CD14-positive monocyte (primary cell): ENCODE measurements around the gene POP4. TPM values are rescaled to one million over a fixed set of nuclear protein-coding genes. Genes with fewer than 3 reads are reported as not detected.

Experiments used
- DNase-seq, 3 donors: peaks; one replicate each; pipeline ENCODE4 v3.0.0-alpha.2; 2011 to 2022
- H2AFZ ChIP-seq: 2 replicates; pipeline ENCODE4 v1.6.0; 2012; ENCODE audit warnings: mild to moderate bottlenecking, low read depth, low read length, inconsistent platforms; ENCODE audit not compliant: insufficient read depth, poor library complexity, severe bottlenecking
- H3K27ac ChIP-seq, 2 donors: 1 replicate in 1 of 2; 2 replicates in 1 of 2; pipeline ENCODE4 v1.5.1; 2012 to 2013; ENCODE audit warnings: low read length in 2 of 2, control low read depth in 1 of 2, inconsistent platforms in 1 of 2, low read depth in 1 of 2, mild to moderate bottlenecking in 1 of 2
- H3K27me3 ChIP-seq, 2 donors: one replicate each; pipeline versions ENCODE4 v1.6.0 to v1.6.1; 2011 to 2013; ENCODE audit warnings: low read length in 2 of 2; ENCODE audit not compliant: control insufficient read depth in 2 of 2, insufficient read depth in 2 of 2
- H3K36me3 ChIP-seq, 2 donors: replicated peaks in 1 of 2; 1 replicate in 1 of 2; 2 replicates in 1 of 2; pipeline versions ENCODE4 v1.5.1 to v1.6.1; 2012 to 2013; ENCODE audit warnings: low read length in 2 of 2, control low read depth in 1 of 2, inconsistent platforms in 1 of 2, mild to moderate bottlenecking in 1 of 2; ENCODE audit not compliant: insufficient read depth in 2 of 2, control insufficient read depth in 1 of 2
- H3K4me1 ChIP-seq, 2 donors: 1 replicate in 1 of 2; 2 replicates in 1 of 2; pipeline versions ENCODE4 v1.5.1 to v1.6.1; 2012 to 2013; ENCODE audit warnings: low read length in 2 of 2, control low read depth in 1 of 2, inconsistent platforms in 1 of 2, mild to moderate bottlenecking in 1 of 2, moderate library complexity in 1 of 2; ENCODE audit not compliant: insufficient read depth in 2 of 2, control insufficient read depth in 1 of 2
- H3K4me2 ChIP-seq: replicated peaks from 2 replicates; pipeline ENCODE3; 2012; ENCODE audit warnings: low read length, moderate library complexity, mild to moderate bottlenecking; ENCODE audit not compliant: poor library complexity, severe bottlenecking; ENCODE audit errors: extremely low read depth
- H3K4me3 ChIP-seq, 3 experiments: fragments of 200-600 bp in 1 of 3; sonication (generic) in 1 of 3; replicated peaks in 1 of 3; 1 replicate in 2 of 3; 2 replicates in 1 of 3; pipeline ENCODE4 v1.5.1; 2011 to 2013; ENCODE audit warnings: low read length in 3 of 3, mild to moderate bottlenecking in 3 of 3, control low read depth in 2 of 3, low read depth in 2 of 3, inconsistent platforms in 1 of 3, moderate library complexity in 1 of 3
- H3K79me2 ChIP-seq: 2 replicates; pipeline ENCODE4 v1.6.0; 2012; ENCODE audit warnings: mild to moderate bottlenecking, control low read depth, inconsistent platforms, low read length, moderate library complexity; ENCODE audit not compliant: insufficient read depth
- H3K9ac ChIP-seq: 2 replicates; pipeline ENCODE4 v1.6.0; 2017; ENCODE audit warnings: low read length, mild to moderate bottlenecking; ENCODE audit not compliant: insufficient read depth, poor library complexity, severe bottlenecking
- H3K9me3 ChIP-seq, 2 donors: replicated peaks in 1 of 2; 1 replicate in 1 of 2; 2 replicates in 1 of 2; pipeline versions ENCODE4 v1.5.1 to v1.6.1; 2012 to 2013; ENCODE audit warnings: low read length in 2 of 2, control low read depth in 1 of 2; ENCODE audit not compliant: control insufficient read depth in 1 of 2, insufficient read depth in 1 of 2
- H4K20me1 ChIP-seq: 2 replicates; pipeline ENCODE4 v1.6.0; 2012; ENCODE audit warnings: mild to moderate bottlenecking, low read length, control low read depth, moderate library complexity; ENCODE audit not compliant: insufficient read depth
- H3K27ac Mint-ChIP-seq, 7 donors: one replicate each; pipeline ENCODE4 v1.8.0; 2020; ENCODE audit warnings: mild to moderate bottlenecking in 7 of 7, mixed read lengths in 7 of 7, moderate library complexity in 6 of 7, inconsistent platforms in 2 of 7
- H3K27me3 Mint-ChIP-seq, 3 donors: one replicate each; pipeline ENCODE4 v1.8.0; 2021 to 2022; ENCODE audit warnings: low read depth in 3 of 3, mild to moderate bottlenecking in 3 of 3, mixed read lengths in 3 of 3, moderate library complexity in 3 of 3, inconsistent platforms in 1 of 3
- H3K36me3 Mint-ChIP-seq, 2 donors: one replicate each; pipeline ENCODE4 v1.8.0; 2020; ENCODE audit warnings: mixed read lengths in 2 of 2, inconsistent platforms in 1 of 2, mild to moderate bottlenecking in 1 of 2
- H3K4me1 Mint-ChIP-seq: one replicate; pipeline ENCODE4 v1.8.0; 2020; ENCODE audit warnings: mild to moderate bottlenecking, mixed read lengths
- H3K4me3 Mint-ChIP-seq, 2 donors: one replicate each; pipeline ENCODE4 v1.8.0; 2020; ENCODE audit warnings: mild to moderate bottlenecking in 2 of 2, mixed read lengths in 2 of 2, moderate library complexity in 1 of 2
- H3K9me3 Mint-ChIP-seq, 7 donors: one replicate each; pipeline ENCODE4 v1.8.0; 2020 to 2022; ENCODE audit warnings: mixed read lengths in 7 of 7, mild to moderate bottlenecking in 6 of 7, moderate library complexity in 6 of 7, inconsistent platforms in 2 of 7
- WGBS: methylation state at CpG from one replicate; pipeline ENCODE4 v1.1.5; 2013; ENCODE audit warnings: missing lambda C conversion rate; ENCODE audit not compliant: insufficient coverage; 5-methylcytosine and 5-hydroxymethylcytosine counted together
- intact Hi-C, 2 donors: fragments of 100-400 bp; cut with micrococcal nuclease; formaldehyde crosslinking; loops; one replicate each; pipeline versions ENCODE4 v1.15.0 to v1.15.1; 2023
- polyA plus RNA-seq, 3 donors: library from polyadenylated mRNA; depleted of rRNA in 1 of 3; unstranded in 2 of 3; stranded (reverse) in 1 of 3; fragments of 300-500 nt in 2 of 3; fragments of >200 nt in 1 of 3; fragmentation: Illumina TruSeq in 2 of 3; gene quantifications; 1 replicate in 2 of 3; 2 replicates in 1 of 3; pipeline ENCODE4 v1.2.3, GENCODE V29; 2012 to 2021
- TF ChIP-seq, protein P1 (sequence below): fragments of 200-600 bp; IDR thresholded peaks from one replicate; pipeline ENCODE4 v1.8.0; 2022; ENCODE audit warnings: antibody characterized with exemption, mild to moderate bottlenecking

Gene POP4
- polyA plus RNA-seq, 3 donors, result 49.9 to 162 (median 161) TPM

- H3K36me3 ChIP-seq, result no peaks in the 10 kb centered on the region
- H3K79me2 ChIP-seq, result no peaks in the 10 kb centered on the region
- intact Hi-C loops, result no loop called here
- no peaks in the 10 kb centered on the region for H3K4me1 ChIP-seq
- no peak overlapping the region for H3K27ac ChIP-seq
- no peak overlapping the region for H3K27ac Mint-ChIP-seq
- H3K4me3 Mint-ChIP-seq, result no peak overlapping the region
- H3K4me3 ChIP-seq, result no peak overlapping the region
- H2AFZ ChIP-seq, result no peak overlapping the region
- H3K36me3 Mint-ChIP-seq, result no peaks in the 10 kb centered on the region
- H3K9ac ChIP-seq, result no peak overlapping the region
- TF ChIP-seq, protein P1, sequence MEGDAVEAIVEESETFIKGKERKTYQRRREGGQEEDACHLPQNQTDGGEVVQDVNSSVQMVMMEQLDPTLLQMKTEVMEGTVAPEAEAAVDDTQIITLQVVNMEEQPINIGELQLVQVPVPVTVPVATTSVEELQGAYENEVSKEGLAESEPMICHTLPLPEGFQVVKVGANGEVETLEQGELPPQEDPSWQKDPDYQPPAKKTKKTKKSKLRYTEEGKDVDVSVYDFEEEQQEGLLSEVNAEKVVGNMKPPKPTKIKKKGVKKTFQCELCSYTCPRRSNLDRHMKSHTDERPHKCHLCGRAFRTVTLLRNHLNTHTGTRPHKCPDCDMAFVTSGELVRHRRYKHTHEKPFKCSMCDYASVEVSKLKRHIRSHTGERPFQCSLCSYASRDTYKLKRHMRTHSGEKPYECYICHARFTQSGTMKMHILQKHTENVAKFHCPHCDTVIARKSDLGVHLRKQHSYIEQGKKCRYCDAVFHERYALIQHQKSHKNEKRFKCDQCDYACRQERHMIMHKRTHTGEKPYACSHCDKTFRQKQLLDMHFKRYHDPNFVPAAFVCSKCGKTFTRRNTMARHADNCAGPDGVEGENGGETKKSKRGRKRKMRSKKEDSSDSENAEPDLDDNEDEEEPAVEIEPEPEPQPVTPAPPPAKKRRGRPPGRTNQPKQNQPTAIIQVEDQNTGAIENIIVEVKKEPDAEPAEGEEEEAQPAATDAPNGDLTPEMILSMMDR, result no peak
- no peaks in the 10 kb centered on the region for H3K4me1 Mint-ChIP-seq
- H4K20me1 ChIP-seq, result no peaks in the 10 kb centered on the region
- peaks cover 4 to 5% of the 10 kb centered on the region in 2 donors for H3K27me3 ChIP-seq
- no peaks in the 10 kb centered on the region for H3K9me3 Mint-ChIP-seq
- H3K27me3 Mint-ChIP-seq, result peaks cover 24 to 42% (median 38%) of the 10 kb centered on the region in 3 donors
- H3K9me3 ChIP-seq, result no peaks in the 10 kb centered on the region
- no peak for DNase-seq
- no peak overlapping the region for H3K4me2 ChIP-seq
- WGBS, result 54% methylated on average over 8 of the region's 10 CpGs
Observed at GRCh38 chr19:29596080-29596727, 9.9 kb upstream of the POP4 start.

- H3K9me3 ChIP-seq, result no peaks in the 10 kb centered on the region
- no peaks in the 10 kb centered on the region for H3K4me1 Mint-ChIP-seq
- H3K27me3 Mint-ChIP-seq, result peaks cover 24 to 40% (median 34%) of the 10 kb centered on the region in 3 donors
- H3K36me3 ChIP-seq, result no peaks in the 10 kb centered on the region
- peak overlapping the region in 1 of 2 donors; percentile 3 for H3K4me3 Mint-ChIP-seq
- H3K4me3 ChIP-seq, result no peak overlapping the region
- no peaks in the 10 kb centered on the region for H4K20me1 ChIP-seq
- intact Hi-C loops, result no loop called here
- DNase-seq, result no peak
- H3K79me2 ChIP-seq, result no peaks in the 10 kb centered on the region
- WGBS, result 24% methylated on average over 5 of the region's 9 CpGs
- TF ChIP-seq, protein P1, result no peak
- H3K36me3 Mint-ChIP-seq, result no peaks in the 10 kb centered on the region
- no peaks in the 10 kb centered on the region for H3K4me1 ChIP-seq
- H3K9ac ChIP-seq, result no peak overlapping the region
- H3K4me2 ChIP-seq, result no peak overlapping the region
- no peak overlapping the region for H3K27ac ChIP-seq
- H3K27ac Mint-ChIP-seq, result no peak overlapping the region
- no peak overlapping the region for H2AFZ ChIP-seq
- H3K27me3 ChIP-seq, result peaks cover 4 to 5% of the 10 kb centered on the region in 2 donors
- no peaks in the 10 kb centered on the region for H3K9me3 Mint-ChIP-seq
Observed at GRCh38 chr19:29596885-29597525, 9.1 kb upstream of the POP4 start.
